GM21576 (cell line): ENCODE measurements around the gene SPTBN4.
"Not testable (repeated sequence)": the region's sequence is repeated elsewhere in the genome, so short reads cannot be mapped to it uniquely, and the experiment has no call there.

Experiments used
- ATAC-seq: cut with Tn5 transposase; IDR thresholded peaks from one replicate; pipeline ENCODE4 v1.9.1; 2021; ENCODE audit warnings: mild to moderate bottlenecking, moderate library complexity; ENCODE audit not compliant: unreplicated experiment

Gene SPTBN4

DNA sequence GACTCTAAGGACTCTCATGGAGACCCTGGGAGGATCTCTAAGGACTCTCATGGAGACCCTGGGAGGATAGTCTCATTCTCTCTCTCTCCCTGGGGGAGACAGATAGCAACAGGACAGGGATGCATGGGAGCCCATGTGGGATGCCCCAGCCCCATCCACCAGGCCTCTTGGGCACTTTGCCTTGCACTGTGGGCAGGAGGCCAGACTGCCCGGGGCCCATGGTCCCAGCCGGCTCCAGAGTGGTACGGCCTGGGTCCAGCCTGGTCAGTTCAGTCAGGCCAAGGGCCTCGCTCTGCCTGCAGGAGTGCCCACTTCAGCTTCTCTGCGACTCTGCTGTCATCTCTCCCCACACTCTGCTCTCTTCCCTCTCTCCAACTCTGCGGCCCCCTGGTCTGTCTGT, 61.3 kb downstream of the SPTBN4 start:
- ATAC-seq, result no peak

DNA sequence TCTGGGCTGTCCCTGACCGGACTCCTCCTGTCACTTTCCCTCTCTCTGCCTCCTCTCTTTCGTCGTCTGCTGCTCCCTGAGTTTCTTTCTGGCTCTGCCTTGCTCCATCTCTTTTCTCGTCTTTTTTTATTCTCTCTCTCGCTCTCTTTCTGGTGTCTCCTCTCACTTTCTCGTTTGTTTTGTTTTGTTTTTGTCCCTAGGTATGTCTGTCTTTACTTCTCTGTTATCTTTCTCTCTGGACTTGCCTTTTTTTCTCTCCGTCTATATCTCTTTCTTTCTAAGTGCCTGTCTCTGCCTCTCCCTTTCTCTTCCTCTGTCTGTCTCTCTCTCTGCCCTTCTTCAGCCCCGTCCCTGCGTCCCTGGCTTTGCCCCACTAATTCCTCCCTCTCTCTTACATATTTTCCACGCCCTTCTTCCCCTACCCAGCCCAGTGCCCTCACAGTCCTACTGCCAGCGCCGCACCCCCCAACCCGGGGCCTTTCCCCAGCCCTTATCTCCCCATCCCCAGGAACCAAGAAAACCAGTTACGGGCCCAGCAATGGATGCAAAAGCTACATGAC, 61.8 kb downstream of the SPTBN4 start:
- no peak for ATAC-seq

DNA sequence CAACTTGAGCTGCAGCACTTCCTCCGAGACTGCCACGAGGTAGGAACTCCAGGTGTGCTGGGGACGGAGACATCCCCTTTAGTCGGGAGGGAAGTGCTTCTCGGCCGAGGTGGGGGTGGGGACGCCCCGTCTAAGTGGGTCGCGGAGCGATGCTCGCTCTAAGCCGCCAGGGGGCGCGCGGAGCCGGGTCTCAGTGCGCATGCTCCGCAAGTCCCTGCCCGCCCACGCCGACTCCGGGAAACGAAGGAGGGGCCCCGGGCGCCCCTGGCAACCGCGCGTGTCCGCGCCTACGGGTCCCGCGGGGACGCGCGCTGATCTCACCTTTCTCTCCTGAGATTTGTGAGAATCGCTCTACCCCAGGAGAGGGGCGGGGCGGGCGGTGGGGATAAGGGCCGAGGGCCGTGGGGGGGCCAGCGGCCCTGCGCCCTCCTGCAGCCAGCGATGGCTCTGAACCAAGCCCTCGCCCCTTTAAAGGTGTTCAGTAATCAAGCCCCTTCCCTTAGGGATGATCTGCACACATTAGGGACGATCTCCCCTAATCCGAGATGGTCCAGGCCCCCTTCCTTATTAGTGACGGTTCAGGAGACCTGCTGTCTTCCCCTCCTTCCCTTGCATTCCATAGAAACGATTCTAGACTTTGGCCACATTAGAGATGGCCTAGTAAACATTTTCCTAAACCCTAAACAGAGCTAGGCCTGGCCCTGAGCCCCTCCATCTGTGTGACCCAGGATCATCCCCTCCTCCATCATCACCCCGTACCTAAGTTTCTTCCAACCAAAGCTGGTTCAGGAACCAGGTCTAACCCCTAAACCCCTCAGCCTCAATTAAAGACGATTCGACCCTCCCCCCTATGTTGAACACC, 62.5 kb downstream of the SPTBN4 start:
- peak; percentile 40 for ATAC-seq

DNA sequence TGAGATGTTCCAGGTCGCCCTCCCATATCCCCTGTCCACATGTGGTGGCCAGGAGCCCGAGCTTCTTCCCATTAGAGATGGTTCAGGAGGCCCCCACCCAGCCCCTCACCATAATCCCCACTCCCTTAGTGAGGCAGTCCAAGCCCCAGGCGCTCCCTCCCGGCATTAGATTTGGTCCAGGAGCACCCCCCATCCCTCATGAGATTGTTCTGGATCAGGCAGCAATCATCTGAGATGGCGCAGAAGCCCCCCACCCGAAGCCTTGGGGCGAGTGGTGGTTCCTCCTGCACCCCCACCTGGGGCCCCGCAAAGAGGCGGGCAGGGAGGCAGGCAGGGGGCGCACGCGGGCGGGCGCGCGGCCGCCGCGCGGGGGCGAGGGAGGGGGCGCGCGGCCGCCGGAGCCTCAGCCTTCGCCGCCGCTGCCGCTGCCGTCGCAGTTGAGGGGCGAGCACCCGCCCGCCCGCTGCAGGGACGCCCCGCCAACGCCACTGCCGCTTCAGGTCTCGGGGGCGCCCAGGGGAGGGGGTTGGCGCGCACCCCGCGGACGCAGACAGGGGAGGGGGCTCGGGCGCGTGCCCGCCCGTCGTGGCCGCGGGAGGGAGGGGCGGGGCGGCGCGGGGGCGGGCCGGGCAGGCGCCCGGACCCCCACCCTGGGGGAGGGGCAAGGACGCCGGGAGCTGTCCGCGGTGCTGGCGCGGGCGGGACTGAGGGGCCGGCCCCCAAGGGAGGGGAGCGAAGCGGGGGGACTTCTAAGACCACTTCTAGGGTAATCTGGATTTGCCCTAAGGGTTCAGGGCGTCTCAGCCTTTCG, 63.5 kb downstream of the SPTBN4 start:
- ATAC-seq, result no peak

DNA sequence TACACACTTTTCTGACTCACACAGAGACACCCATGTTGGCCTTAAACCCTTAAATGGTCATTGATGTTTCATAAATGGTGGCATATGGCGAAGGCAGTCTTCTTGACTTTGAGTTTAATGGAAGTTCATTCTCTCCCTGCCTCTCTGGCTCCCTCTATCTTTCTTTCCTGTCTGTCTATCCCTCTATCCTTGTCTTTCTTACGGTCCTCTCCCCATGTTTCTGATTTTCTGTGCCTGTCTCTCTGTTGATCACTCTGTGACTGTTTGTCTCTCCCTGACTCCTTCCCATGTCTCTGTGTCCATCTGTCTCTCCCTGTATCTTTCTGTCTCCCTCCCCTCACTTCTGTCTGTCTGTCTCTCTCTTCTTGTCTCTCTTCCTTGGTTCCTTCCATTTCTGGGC, 66.7 kb downstream of the SPTBN4 start:
- no peak for ATAC-seq

DNA sequence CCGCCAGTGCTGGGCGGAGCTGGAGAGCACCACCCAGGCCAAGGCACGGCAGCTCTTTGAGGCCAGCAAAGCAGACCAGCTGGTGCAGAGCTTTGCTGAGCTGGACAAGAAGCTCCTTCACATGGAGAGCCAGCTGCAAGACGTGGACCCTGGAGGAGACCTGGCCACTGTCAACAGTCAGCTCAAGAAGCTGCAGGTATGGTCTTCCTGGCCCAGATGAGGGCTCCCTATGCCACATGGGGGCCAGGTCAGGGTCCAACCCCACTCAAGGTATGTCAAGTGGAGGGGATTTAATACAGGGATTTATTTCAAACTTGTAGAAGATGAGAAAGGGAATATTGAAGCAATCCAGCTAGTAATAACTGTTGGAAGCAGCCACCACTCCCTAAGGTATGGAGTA, 67.3 kb downstream of the SPTBN4 start:
- no peak for ATAC-seq

DNA sequence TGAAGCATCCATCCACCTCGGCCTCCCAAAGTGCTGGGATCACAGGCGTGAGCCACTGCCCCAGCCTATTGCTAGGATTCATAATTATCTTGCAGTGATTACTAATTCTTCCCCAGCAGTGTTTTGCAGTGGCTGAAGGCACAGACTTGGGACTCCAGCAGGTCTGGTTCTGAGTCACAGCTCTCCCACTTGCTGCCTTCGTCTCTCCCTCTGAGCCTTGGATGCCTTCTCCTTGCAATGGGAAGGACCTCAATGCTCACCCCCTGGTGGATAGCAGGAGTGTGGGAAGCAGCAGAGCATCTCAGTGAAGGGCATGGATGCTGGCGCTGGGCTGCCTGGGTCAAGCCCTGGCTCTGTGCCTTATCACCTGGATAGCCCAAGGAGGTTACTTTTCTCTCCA, 72.3 kb downstream of the SPTBN4 start:
- ATAC-seq, result no peak

DNA sequence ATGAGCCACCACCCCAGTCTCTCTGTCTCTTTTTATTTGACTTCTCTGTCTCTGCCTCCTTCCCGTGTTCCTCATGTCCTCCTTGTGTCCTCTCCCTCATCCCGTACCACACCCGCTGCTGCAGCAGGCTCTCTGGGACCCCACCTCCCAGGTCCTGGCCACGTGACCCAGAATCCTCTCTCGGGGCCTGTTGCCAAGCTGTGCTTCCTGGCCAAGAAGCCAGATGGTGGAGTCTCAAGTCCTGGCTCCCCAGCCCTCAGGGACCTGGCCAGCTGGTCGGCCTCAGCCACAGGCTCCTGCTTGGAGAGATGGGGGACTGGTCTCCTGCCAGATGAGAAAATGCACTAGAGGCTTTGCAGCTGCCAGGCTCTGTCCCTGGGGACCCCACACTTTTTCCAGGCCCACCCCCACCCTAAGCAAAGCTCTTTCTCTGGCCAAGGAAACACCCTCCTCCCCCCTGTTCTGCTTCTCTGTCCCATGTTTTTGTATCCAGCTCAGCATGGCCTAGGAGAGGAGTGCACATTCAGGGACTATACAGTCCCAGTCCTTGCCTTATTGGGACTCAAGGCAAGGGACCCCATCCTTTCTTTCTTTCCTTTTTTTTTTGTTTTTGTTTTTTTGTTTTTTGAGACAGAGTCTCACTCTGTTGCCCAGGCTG, 75.5 kb downstream of the SPTBN4 start:
- ATAC-seq, result no peak

DNA sequence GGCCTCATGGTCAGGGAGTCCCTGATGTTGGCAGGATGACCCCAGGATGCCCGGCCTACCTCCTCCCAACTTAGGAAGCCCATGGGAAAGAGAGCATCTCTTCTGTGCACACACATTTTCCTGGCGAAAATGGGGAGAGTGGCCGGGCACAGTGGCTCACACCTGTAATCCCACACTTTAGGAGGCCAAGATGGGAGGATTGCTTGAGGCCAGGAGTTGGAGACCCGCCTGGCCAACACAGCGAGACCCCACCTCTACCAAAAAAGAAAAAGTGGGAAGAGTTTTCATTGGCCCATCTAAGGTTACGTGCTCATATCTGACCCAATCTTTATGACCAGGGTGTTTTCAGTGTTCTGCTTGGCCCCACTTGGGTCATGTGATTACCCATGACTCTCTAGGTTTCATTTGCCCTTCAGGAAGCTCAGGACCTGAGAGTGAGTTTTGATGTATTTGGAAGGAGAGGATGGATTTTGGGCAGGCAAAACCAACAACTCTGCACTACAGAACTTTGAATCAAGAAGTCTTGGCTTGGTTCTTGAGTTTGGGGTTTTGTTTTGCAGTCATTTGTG, 76.3 kb downstream of the SPTBN4 start:
- ATAC-seq, result no peak

DNA sequence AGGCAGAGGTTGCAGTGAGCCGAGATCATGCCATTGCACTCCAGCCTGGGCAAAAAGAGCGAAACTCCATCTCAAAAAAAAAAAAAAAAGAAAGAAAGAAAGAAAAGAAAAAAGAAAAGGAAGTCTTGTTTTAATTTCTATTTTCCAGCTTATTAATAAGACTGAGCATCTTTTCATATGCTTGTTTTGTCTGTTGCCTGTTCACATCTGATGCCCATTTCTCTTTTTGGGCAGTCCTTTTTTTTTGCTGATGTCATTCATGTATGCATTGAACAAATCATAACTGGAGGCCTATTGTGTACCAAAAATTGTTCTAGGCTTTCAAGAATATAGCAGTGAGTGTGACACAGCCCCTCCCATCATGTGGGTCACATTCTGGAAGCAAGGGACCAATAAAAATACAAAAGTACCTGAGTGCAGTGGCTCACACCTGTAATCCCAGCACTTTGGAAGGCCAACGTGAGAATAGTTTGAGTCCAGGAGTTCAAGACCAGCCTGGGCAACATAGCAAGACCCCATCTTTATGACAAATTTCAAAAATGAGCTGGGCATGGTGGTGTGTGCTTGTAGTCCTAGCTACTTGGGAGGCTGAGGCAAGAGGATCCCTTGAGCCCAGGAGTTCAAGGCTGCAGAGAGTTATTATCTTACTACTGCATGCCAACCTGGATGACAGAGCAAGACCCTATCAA, 79.5 kb downstream of the SPTBN4 start:
- ATAC-seq, result not testable (repeated sequence)

DNA sequence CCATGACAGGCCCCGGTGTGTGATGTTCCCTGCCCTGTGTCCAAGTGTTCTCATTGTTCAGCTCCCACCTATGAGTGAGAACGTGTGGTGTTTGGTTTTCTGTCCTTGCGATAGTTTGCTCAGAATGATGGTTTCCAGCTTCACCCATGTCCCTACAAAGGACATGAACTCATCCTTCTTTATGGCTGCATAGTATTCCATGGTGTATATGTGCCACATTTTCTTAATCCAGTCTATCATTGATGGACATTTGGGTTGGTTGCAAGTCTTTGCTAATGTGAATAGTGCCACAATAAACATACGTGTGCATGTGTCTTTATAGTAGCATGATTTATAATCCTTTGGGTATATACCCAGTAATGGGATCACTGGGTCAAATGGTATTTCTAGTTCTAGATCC, 80.4 kb downstream of the SPTBN4 start:
- ATAC-seq, result not testable (repeated sequence)

DNA sequence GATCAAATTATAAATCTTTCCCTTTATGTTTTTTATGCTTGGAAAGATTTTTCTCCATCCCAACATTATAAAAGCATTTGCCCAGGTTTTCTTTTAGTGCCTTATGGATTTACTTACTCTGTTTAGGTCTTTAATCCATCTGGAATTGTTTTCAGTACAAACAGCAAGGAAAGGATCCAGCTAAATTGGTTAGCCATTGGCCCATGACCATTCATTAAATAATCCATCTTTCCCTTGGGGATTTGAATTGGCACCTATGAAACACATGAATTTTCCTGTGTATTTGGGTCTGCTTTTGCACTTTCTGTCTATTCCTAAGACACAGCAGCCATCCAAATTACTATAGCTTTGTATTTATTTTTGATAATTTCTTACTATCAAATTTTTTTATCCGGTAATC, 81.0 kb downstream of the SPTBN4 start:
- ATAC-seq, result no peak

DNA sequence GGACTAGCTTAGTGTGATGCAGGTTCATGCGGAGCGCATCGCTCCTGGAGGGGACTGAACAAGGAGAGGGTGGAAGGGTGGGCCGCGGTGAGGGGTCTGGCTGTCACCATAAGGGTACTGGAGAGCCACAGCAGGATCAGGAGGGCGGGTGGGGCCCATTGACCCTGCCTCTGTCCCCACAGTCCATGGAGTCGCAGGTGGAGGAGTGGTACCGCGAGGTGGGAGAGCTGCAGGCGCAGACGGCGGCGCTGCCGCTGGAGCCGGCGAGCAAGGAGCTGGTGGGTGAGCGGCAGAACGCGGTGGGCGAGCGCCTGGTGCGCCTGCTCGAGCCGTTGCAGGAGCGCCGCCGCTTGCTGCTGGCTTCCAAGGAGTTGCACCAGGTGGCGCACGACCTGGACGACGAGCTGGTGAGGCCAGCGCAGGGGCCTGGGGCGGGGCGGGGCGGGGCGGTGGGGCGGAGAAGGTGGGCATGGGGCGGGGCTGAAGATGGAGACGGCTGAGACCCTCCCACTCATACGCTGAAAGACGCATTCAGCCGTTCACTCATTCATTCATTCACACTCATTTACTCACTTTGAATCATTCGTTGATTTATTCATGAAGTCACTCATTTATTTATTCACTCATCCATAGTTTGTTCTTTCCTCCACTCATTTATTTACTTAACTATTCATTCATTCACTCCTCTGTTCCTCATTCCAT, 82.4 kb downstream of the SPTBN4 start:
- ATAC-seq, result no peak

DNA sequence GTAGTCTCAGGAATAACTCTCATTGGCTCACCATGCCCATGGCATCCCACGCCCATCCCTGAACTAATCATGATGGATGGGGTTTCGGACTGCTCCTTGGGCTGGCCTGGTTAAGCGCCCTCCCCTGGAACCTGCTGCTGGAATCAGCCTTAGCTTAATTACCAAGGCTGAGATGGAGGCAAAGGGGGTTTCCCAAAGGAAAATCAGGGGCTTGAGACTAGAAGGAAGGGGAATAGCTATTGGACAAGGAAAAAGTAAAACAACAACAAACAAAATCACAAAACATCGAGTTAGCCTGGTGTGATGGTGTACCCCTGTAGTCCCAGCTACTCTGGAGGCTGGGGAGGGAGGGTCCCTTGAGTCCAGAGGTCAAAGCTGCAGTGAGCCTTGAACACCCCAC, 84.2 kb downstream of the SPTBN4 start:
- no peak for ATAC-seq

DNA sequence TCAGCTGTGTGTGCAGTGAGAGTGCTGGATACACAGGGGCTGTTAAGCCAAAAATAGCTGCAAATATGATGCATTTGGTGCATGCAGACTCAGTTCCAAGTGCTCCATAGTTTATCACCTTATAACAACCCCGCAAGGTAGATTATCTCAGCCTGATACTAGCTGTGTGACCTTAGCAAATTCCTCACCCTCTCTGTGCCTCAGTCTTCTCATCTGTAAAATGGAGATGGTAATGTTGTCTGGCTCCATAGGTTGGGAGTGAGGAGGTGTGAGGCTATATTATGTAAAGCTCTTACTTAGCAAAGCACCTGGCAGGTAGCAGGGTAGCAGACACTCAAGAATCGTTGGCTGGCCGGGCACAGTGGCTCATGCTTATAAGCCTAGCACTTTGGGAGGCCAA, 86.0 kb downstream of the SPTBN4 start:
- ATAC-seq, result no peak

DNA sequence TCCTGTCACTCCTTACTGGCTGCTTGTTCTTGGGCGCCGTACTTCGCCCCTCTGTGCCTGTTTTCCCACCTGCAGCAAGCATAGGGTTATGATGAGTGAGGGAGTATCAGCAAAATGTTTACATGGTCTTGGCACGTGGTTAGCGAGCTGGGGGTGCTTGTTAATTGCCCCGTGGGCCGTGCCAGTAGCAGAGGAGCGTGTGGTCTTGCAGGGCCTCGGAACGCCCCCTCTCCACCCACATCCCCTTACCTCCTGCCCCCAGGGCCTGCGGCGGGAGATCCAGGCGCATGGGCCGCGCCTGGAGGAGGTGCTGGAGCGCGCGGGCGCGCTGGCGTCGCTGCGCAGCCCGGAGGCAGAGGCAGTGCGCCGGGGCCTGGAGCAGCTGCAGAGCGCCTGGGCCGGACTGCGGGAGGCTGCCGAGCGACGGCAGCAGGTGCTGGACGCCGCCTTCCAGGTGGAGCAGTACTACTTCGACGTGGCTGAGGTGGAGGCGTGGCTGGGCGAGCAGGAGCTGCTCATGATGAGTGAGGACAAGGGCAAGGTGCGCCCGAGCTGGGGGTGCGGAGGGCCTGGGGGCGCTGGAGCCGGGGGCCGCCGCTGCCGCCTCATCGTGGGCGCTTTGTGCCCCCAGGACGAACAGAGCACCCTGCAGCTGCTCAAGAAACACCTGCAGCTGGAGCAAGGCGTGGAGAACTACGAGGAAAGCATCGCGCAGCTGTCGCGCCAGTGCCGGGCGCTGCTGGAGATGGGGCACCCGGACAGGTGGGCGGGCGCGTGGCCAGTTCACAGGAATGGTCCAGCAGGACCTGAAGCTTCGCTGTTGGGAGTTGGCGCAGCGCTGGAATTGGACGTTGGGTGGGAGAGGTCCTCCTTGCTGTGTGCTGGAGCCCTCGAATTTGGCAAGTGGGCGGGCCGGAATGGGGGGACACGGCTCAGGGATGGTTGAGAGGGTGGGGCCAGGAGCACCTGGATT, 87.4 kb downstream of the SPTBN4 start:
- ATAC-seq, result no peak

DNA sequence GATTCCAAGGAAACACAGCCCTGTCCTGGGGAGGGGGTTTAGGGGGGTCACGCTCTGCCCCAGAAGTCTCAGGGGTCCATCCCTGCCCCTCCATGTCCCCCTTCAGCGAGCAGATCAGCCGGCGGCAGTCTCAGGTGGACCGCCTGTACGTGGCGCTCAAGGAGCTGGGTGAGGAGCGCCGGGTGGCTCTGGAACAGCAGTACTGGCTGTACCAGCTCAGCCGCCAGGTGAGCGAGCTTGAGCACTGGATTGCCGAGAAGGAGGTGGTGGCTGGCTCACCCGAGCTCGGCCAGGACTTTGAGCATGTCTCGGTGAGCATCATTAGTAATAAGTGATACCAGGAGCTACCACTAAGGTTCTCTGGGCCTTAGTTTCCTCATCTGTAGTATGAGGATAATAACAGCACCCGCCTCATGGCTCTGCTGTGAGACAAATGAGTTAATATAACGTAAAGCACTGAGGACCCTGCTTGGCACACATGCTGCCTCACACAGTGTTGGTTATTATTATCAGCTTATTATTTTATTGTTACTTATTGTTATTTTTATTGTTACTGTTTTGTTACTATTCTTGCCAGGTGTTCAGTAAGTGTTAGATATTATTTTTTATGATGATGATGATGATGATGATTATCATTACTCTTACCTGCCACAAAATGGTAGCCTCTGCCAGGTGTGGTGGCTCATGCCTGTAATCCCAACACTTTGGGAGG, 89.3 kb downstream of the SPTBN4 start:
- no peak for ATAC-seq

DNA sequence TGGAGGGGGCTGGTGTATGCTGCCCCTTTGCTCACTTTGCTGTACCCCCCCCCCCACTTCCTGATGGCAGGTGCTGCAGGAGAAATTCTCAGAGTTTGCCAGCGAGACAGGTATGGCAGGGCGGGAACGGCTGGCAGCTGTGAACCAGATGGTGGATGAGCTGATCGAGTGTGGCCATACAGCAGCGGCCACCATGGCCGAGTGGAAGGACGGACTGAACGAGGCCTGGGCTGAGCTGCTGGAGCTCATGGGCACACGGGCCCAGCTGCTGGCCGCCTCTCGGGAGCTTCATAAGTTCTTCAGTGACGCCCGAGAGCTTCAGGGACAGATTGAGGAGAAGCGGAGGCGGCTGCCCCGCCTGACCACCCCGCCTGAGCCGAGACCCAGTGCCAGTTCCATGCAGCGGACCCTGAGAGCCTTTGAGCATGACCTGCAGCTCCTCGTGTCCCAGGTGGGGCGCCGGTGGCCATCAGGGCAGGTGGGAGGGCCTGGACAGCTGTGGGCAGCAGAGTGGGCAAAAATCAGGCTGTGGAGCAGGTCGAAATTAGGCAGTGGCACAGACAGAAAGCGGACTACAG, 90.2 kb downstream of the SPTBN4 start:
- no peak for ATAC-seq
